ENCODE measurements around the gene ZNF467. TPM values are rescaled to one million over a fixed set of nuclear protein-coding genes. Genes with fewer than 3 reads are reported as not detected.

The ZNF467 gene
- total and polyA plus RNA-seq, 2 of the 8 experiments (the other 6 are each of a cell fraction or from before 2014, with no cell fraction given), result 0.50 to 0.51 TPM

DNA sequence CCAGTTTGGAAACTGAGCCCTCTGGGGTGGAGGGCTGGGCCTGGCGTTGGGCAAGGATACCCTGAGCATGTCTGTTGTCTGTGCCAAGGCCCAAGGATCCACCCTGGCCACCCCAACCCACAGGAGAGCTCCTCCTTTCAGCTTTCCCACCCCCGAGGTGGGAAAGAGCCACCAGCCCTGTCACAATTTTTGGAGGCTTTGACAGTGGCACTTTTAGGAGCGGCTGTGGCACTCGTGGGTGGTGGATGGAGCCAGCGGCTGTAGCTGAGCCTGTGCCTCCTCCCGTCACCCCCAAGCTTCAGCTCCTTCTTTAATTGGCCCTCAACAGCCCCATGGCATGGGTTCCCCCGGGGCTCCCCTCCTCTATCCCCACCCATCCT lies 46.6 kb upstream of the ZNF467 start:
- H3K4me2 ChIP-seq (ENCODE audit: insufficient read depth in 1 of 2, low read depth in 2 of 2, low read length in 2 of 2), result no peak overlapping the region
- H3K23me2 ChIP-seq (ENCODE audit: low read depth, low read length), result no peaks in the 10 kb centered on the region
- FAIRE-seq (no peak), DNase-seq (ENCODE audit: low read depth in 1 of 2, low spot score in 2 of 2) (no peak)
- no peak overlapping the region for H3K18ac ChIP-seq (ENCODE audit: extremely low read depth, low read length)
- no peak overlapping the region for H2AFZ ChIP-seq (ENCODE audit: low read length)
- H3K27ac ChIP-seq (ENCODE audit: low read depth, low read length), result no peak overlapping the region
- no peak overlapping the region for H2AK5ac ChIP-seq (ENCODE audit: low read depth, low read length)
- H3K56ac ChIP-seq (replicated peaks; ENCODE audit: insufficient read length, low read depth, low read length), result no peak overlapping the region
- H4K91ac ChIP-seq (replicated peaks; ENCODE audit: insufficient read length, low read length), result no peak overlapping the region
- H2BK15ac ChIP-seq (ENCODE audit: low read length), result no peak overlapping the region
- H3K36me3 ChIP-seq (ENCODE audit: control insufficient read depth in 2 of 4, insufficient read depth in 4 of 4, low read length in 3 of 4), result no peaks in the 10 kb centered on the region
- H3K4ac ChIP-seq (replicated peaks; ENCODE audit: insufficient read length, low read depth, low read length), result no peak overlapping the region
- H3K14ac ChIP-seq (ENCODE audit: insufficient read length), result no peak overlapping the region
- H3K4me1 ChIP-seq (replicated peaks in 1 of 4; ENCODE audit: control insufficient read depth in 3 of 4, insufficient read depth in 4 of 4, low read length in 3 of 4), result peaks cover 0 to 16% (median 8%) of the 10 kb centered on the region in 4 experiments; a peak in 6 of 7 replicates
- no peak overlapping the region for H3K23ac ChIP-seq (ENCODE audit: insufficient read length)
- H3K79me1 ChIP-seq (ENCODE audit: low read depth, low read length), result no peaks in the 10 kb centered on the region; the same call in 1 of the 2 replicates
- H2BK12ac ChIP-seq (ENCODE audit: low read depth, low read length), result no peak overlapping the region
- no peaks in the 10 kb centered on the region for H3K27me3 ChIP-seq (replicated peaks in 1 of 4; ENCODE audit: control insufficient read depth in 3 of 4, extremely low read depth in 1 of 4, insufficient read depth in 3 of 4, low read length in 3 of 4)
- WGBS, 2 experiments (ENCODE audit: extremely low coverage in 1 of 2, insufficient coverage in 1 of 2, insufficient read length in 1 of 2, insufficient replicate concordance in 2 of 2, low coverage in 1 of 2, low lambda C conversion rate in 2 of 2, missing lambda C conversion rate in 1 of 2), result 85% methylated on average over 6 of the region's 7 CpGs; no CpG with 5 or more reads in 1 of the 2 experiments
- H4K8ac ChIP-seq (ENCODE audit: extremely low read depth, insufficient read depth, low read length), result no peak overlapping the region
- H3K9me3 ChIP-seq (ENCODE audit: insufficient read depth in 2 of 2, low read depth in 1 of 2, low read length in 1 of 2), result peaks cover 8 to 26% of the 10 kb centered on the region in 2 experiments; a peak in 3 of 4 replicates
- H4K5ac ChIP-seq (ENCODE audit: insufficient read length, low read depth, low read length), result no peak overlapping the region
- no peaks in the 10 kb centered on the region for H3K79me2 ChIP-seq (ENCODE audit: control insufficient read depth in 1 of 2, insufficient read depth in 2 of 2, low read length in 2 of 2)
- no peak overlapping the region for H2BK120ac ChIP-seq (replicated peaks; ENCODE audit: low read depth, low read length)
- H3K9ac ChIP-seq (replicated peaks in 1 of 4; ENCODE audit: extremely low read depth in 1 of 4, low read depth in 3 of 4, low read length in 3 of 4), result no peak overlapping the region
- no peak overlapping the region for H2BK5ac ChIP-seq (ENCODE audit: low read depth, low read length)
- POLR2A ChIA-PET (ENCODE audit: partially characterized antibody), result no interaction called here
- H2BK20ac ChIP-seq (ENCODE audit: low read length), result no peak overlapping the region
- H3K4me3 ChIP-seq (ENCODE audit: extremely low read depth in 1 of 4, insufficient read depth in 2 of 4, low read depth in 3 of 4, low read length in 4 of 4), result no peak overlapping the region
- H4K20me1 ChIP-seq (replicated peaks in 1 of 2; ENCODE audit: control insufficient read depth in 1 of 2, insufficient read depth in 2 of 2, low read length in 2 of 2), result no peaks in the 10 kb centered on the region
- CTCF ChIA-PET (ENCODE audit: partially characterized antibody), result interaction anchor here (0.7 to 5.2 kb wide), 6 partner anchors 8 to 30 kb away, joined by 3 to 67 read pairs (median 4); no protein-coding TSS in a partner anchor
- TF ChIP-seq, protein P1, sequence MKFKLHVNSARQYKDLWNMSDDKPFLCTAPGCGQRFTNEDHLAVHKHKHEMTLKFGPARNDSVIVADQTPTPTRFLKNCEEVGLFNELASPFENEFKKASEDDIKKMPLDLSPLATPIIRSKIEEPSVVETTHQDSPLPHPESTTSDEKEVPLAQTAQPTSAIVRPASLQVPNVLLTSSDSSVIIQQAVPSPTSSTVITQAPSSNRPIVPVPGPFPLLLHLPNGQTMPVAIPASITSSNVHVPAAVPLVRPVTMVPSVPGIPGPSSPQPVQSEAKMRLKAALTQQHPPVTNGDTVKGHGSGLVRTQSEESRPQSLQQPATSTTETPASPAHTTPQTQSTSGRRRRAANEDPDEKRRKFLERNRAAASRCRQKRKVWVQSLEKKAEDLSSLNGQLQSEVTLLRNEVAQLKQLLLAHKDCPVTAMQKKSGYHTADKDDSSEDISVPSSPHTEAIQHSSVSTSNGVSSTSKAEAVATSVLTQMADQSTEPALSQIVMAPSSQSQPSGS (IDR thresholded peaks at IDR 0.05; ENCODE audit: low read length), result no peak
- no peak for TF ChIP-seq RBBP5 (IDR thresholded peaks at IDR 0.05; ENCODE audit: borderline replicate concordance, low read depth, low read length)
- TF ChIP-seq GABPA (IDR thresholded peaks at IDR 0.05; ENCODE audit: borderline replicate concordance, insufficient read depth, low read length), result no peak
- TF ChIP-seq BACH1 (IDR thresholded peaks at IDR 0.05; ENCODE audit: low read length), result no peak
- no peak for TF ChIP-seq HDAC2 (IDR thresholded peaks at IDR 0.05; ENCODE audit: borderline replicate concordance in 1 of 2, low read depth in 2 of 2, low read length in 2 of 2)
- no peak for TF ChIP-seq TEAD4 (IDR thresholded peaks at IDR 0.05; ENCODE audit: low read depth, low read length)
- no peak for TF ChIP-seq FOSL1 (IDR thresholded peaks at IDR 0.05; ENCODE audit: insufficient read depth, low read depth, low read length)
- no peak for TF ChIP-seq RNF2 (IDR thresholded peaks at IDR 0.05; ENCODE audit: borderline replicate concordance, low read depth, low read length, missing control alignments, poor library complexity, severe bottlenecking)
- TF ChIP-seq ASH2L (IDR thresholded peaks at IDR 0.05; ENCODE audit: low read length), result no peak
- TF ChIP-seq NANOG (IDR thresholded peaks at IDR 0.05; ENCODE audit: insufficient read depth, low read depth, low read length, poor library complexity, severe bottlenecking), result no peak
- TF ChIP-seq MAFK (IDR thresholded peaks at IDR 0.05; ENCODE audit: low read depth, low read length), result no peak
- no peak for TF ChIP-seq RXRA (IDR thresholded peaks at IDR 0.05; ENCODE audit: insufficient read depth, low read depth, low read length)

All from H1 (cell line).